Measurements from ENCODE around the gene SV2C.

SV2C gene

GRCh38 chr5:76388791-76389512, 305.8 kb downstream of the SV2C start:
- no peak for DNase-seq

- no peak for DNase-seq
These were observed 306.5 kb downstream of the SV2C start for GRCh38 chr5:76389513-76390154.

- no peak for DNase-seq
These were observed 307.8 kb downstream of the SV2C start for GRCh38 chr5:76391014-76391413.

- DNase-seq: no peak
These were observed 310.0 kb downstream of the SV2C start for GRCh38 chr5:76393035-76393680.

GRCh38 chr5:76397200-76397599, 314.0 kb downstream of the SV2C start:
- DNase-seq: no peak

- no peak for DNase-seq
These were observed 316.1 kb downstream of the SV2C start for GRCh38 chr5:76399268-76399667.

- no peak for DNase-seq
These were observed 317.3 kb downstream of the SV2C start for GRCh38 chr5:76400466-76400865.

- no peak for DNase-seq
These were observed 318.6 kb downstream of the SV2C start for GRCh38 chr5:76401801-76402250.

- DNase-seq: peak; percentile 75
These were observed 319.2 kb downstream of the SV2C start for GRCh38 chr5:76402251-76402885.

GRCh38 chr5:76402886-76403765, 319.9 kb downstream of the SV2C start, which contains the start of gene IQGAP2:
Gene IQGAP2 (plus strand): TSS chr5:76403285. CDS start chr5:76403546, 261 bp downstream.
- peak; percentile 92 for DNase-seq
